ENCODE data around the gene PLEKHA7.

The PLEKHA7 gene

DNA sequence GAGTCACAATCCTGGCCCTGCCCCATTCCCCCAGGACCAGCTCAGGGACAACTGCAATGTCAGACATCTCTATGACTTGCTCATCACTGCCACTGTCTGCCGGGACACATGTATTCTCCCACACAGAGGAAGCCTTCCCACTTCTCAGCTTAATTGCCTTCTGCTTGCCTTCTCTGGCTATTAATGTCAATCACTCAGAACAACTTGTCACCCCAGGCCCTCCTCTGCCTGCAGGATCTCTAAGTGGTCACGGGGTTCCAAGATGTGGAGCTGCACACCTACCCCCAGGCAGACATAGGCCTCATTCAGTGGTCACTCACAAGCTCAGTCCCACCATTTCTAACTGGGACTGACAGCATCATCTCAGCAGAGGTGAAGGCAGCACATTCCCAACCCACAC, 15.1 kb downstream of the PLEKHA7 start:
- no peak for TF ChIP-seq CTCF (IDR thresholded peaks at IDR 0.05)

- no peak for TF ChIP-seq CTCF (IDR thresholded peaks at IDR 0.05)
Observed at GRCh38 chr11:16997624-16998023, 16.6 kb downstream of the PLEKHA7 start.

- TF ChIP-seq CTCF (IDR thresholded peaks at IDR 0.05): no peak
Observed at GRCh38 chr11:16993495-16993894, 20.7 kb downstream of the PLEKHA7 start.

- TF ChIP-seq CTCF (IDR thresholded peaks at IDR 0.05): no peak
Observed at GRCh38 chr11:16992846-16993245, 21.4 kb downstream of the PLEKHA7 start.

- no peak for TF ChIP-seq CTCF (IDR thresholded peaks at IDR 0.05)
Observed at GRCh38 chr11:16989554-16989953, 24.7 kb downstream of the PLEKHA7 start.

DNA sequence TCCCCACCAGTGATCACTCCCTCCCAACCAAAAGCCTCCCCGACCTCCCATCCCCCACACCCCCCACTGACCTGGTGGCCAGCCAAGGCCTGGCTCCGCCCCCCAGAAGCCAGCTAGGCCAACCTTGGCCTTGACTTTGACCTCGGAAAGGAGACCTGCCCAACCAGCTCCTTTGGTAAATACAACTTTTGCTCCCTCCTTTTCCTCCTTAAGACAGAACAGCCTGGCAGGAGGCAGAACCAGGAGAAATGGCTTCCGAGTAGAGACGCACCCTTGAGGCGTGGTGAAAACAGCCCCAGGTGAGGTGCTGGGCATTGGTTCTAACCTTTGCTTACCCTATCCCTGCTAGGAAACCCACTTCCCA, 27.0 kb downstream of the PLEKHA7 start:
- TF ChIP-seq CTCF (IDR thresholded peaks at IDR 0.05): no peak

DNA sequence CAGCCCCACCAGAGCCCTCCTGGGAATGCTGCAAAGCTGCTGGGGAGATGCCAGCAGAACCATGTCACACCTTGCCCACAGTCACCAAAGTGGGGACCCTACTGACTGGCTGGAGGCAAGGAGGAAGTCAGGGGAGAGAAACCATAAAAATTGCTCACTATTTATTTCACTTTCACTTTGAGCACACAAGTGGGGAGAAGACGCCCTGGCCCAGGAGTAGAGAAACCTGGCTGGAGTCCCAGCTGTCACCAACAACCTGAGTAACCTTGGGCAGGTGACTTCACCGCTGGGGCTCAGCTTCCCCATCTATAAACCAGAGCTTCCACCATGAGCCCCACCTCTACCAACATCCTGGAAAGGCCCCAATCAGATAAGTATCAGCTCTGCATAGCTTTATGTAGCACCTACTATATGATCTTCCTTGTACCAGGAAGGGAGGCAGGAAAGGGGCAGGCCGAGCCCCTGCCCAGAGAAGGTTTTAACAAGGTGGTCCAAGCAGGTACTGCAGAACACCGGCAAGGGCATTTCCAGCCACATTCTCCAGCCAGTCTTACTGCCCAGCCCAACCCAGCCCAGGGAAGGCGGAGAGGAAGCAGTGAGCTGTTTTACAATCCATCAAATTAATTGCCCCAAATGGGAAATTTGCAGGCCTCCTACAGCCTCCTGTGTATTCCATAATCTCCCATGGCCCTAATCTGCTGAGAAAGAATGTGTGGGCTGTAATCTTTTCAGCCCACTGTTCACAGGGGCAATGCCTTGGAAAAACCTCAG, 27.6 kb downstream of the PLEKHA7 start:
- no peak for TF ChIP-seq CTCF (IDR thresholded peaks at IDR 0.05)

- no peak for TF ChIP-seq CTCF (IDR thresholded peaks at IDR 0.05)
Observed at GRCh38 chr11:16985297-16985696, 28.9 kb downstream of the PLEKHA7 start.

Measured in LNCAP (cell line).